Bronchial epithelial cell (primary cell): ENCODE data around the gene CEP63. TPM values are rescaled to one million over a fixed set of nuclear protein-coding genes. Genes with fewer than 3 reads are reported as not detected.

Experiments
- DNase-seq: peaks from one replicate; pipeline ENCODE4 v3.0.0-alpha.2; 2010; ENCODE audit warnings: low read depth
- FAIRE-seq: peaks from 2 replicates; lab custom pipeline; 2011; peaks lifted over from hg19 to GRCh38; lab: Jason Lieb, UNC
- H3K27me3 ChIP-seq: 2 replicates; pipeline ENCODE4 v1.5.1; 2011; ENCODE audit warnings: low read length; ENCODE audit not compliant: control insufficient read depth, insufficient read depth
- H3K36me3 ChIP-seq: 2 replicates; pipeline ENCODE4 v1.5.1; 2011; ENCODE audit warnings: low read length; ENCODE audit not compliant: control insufficient read depth, insufficient read depth
- H3K4me3 ChIP-seq: 2 replicates; pipeline ENCODE4 v1.5.1; 2011; ENCODE audit warnings: mild to moderate bottlenecking, low read depth, low read length, control low read depth
- total RNA-seq: library from RNA; depleted of rRNA; stranded (reverse); fragments of >200 nt; gene quantifications from 2 replicates; pipeline ENCODE4 v1.2.1, GENCODE V29; 2014
- TF ChIP-seq, protein P1 (sequence below): IDR thresholded peaks from 2 replicates; pipeline ENCODE4 v1.5.1; 2011; ENCODE audit warnings: mild to moderate bottlenecking, moderate library complexity, low read length, control low read depth, inconsistent platforms; ENCODE audit not compliant: insufficient read depth, severe bottlenecking

Gene CEP63
- total RNA-seq, 1 donor from 2014 or later, result 10.3 TPM

- DNase-seq, result peak; percentile 33
- H3K4me3 ChIP-seq, result no peak overlapping the region
- FAIRE-seq, result no peak
- H3K36me3 ChIP-seq, result no peaks in the 10 kb centered on the region
- TF ChIP-seq, protein P1, sequence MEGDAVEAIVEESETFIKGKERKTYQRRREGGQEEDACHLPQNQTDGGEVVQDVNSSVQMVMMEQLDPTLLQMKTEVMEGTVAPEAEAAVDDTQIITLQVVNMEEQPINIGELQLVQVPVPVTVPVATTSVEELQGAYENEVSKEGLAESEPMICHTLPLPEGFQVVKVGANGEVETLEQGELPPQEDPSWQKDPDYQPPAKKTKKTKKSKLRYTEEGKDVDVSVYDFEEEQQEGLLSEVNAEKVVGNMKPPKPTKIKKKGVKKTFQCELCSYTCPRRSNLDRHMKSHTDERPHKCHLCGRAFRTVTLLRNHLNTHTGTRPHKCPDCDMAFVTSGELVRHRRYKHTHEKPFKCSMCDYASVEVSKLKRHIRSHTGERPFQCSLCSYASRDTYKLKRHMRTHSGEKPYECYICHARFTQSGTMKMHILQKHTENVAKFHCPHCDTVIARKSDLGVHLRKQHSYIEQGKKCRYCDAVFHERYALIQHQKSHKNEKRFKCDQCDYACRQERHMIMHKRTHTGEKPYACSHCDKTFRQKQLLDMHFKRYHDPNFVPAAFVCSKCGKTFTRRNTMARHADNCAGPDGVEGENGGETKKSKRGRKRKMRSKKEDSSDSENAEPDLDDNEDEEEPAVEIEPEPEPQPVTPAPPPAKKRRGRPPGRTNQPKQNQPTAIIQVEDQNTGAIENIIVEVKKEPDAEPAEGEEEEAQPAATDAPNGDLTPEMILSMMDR, result no peak
- no peaks in the 10 kb centered on the region for H3K27me3 ChIP-seq
These were observed 10.7 kb downstream of the CEP63 start for GRCh38 chr3:134496471-134497071.

GRCh38 chr3:134503266-134503665, 17.4 kb downstream of the CEP63 start:
- no peaks in the 10 kb centered on the region for H3K27me3 ChIP-seq
- TF ChIP-seq, protein P1, result no peak
- FAIRE-seq, result no peak
- H3K4me3 ChIP-seq, result no peak overlapping the region
- no peak for DNase-seq
- peaks cover 2% of the 10 kb centered on the region for H3K36me3 ChIP-seq

GRCh38 chr3:134504132-134504531, 18.3 kb downstream of the CEP63 start:
- DNase-seq (no peak), FAIRE-seq (no peak)
- Histone ChIP-seq H3K27me3 (no peaks in the 10 kb centered on the region), H3K36me3 (peaks cover 3% of the 10 kb centered on the region), H3K4me3 (no peak overlapping the region)
- TF ChIP-seq, protein P1, result no peak

DNA sequence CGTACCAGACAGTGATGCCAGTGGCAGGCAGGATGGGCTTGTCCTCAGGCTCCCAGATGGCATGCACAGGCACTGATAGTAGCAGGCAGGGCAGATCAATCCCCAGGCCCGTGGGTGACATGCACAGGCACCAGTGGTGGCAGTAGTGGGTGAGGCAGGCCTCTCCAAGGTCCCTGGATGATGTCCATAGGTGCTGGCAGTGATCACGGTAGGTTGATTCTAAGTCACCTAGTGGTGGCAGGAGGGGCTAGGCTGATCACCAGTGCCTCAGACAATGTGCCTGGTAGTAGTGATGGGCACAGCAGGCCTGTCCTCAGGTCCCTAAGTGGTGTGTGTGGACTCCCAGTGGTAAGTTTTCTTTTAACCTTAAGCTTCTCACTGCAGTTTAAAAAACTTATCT, 19.6 kb downstream of the CEP63 start:
- H3K36me3 ChIP-seq, result peaks cover 4% of the 10 kb centered on the region
- FAIRE-seq, result no peak
- no peaks in the 10 kb centered on the region for H3K27me3 ChIP-seq
- H3K4me3 ChIP-seq, result no peak overlapping the region
- DNase-seq, result no peak
- TF ChIP-seq, protein P1, result no peak

DNA sequence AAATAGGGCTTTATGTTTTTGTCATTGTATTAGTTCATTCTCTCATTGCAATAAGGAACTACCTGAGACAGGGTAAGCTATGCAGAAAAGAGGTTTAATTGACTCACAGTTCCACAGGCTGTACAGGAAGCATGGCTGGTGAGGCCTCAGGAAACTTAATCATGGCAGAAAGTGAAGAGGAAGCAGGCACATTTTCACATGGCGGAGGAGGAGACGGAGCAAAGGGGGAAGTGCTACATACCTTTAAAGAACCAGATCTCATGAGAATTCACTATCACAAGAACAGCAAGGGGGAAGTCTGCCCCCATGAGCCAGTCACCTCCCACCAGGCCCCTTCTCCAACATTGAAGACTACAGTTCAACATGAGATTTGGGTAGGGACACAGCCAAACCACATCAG, 25.6 kb downstream of the CEP63 start:
- peaks cover 5% of the 10 kb centered on the region for H3K36me3 ChIP-seq
- FAIRE-seq, result no peak
- TF ChIP-seq, protein P1, result no peak
- no peak overlapping the region for H3K4me3 ChIP-seq
- H3K27me3 ChIP-seq, result no peaks in the 10 kb centered on the region
- DNase-seq, result no peak

GRCh38 chr3:134516905-134517304, 31.0 kb downstream of the CEP63 start:
- TF ChIP-seq, protein P1, result no peak
- Histone ChIP-seq H3K36me3 (no peaks in the 10 kb centered on the region), H3K27me3 (no peaks in the 10 kb centered on the region), H3K4me3 (no peak overlapping the region)
- no peak for FAIRE-seq
- no peak for DNase-seq
